Bronchial smooth muscle cell (primary cell): ENCODE measurements around the gene KLHL42. TPM values are rescaled to one million over a fixed set of nuclear protein-coding genes. Genes with fewer than 3 reads are reported as not detected.

Source experiments
- total RNA-seq: library from RNA; depleted of rRNA; stranded (reverse); fragments of >200 nt; gene quantifications from 2 replicates; pipeline ENCODE4 v1.2.1, GENCODE V29; 2014

The KLHL42 gene, protein sequence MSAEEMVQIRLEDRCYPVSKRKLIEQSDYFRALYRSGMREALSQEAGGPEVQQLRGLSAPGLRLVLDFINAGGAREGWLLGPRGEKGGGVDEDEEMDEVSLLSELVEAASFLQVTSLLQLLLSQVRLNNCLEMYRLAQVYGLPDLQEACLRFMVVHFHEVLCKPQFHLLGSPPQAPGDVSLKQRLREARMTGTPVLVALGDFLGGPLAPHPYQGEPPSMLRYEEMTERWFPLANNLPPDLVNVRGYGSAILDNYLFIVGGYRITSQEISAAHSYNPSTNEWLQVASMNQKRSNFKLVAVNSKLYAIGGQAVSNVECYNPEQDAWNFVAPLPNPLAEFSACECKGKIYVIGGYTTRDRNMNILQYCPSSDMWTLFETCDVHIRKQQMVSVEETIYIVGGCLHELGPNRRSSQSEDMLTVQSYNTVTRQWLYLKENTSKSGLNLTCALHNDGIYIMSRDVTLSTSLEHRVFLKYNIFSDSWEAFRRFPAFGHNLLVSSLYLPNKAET
- 15.9 and 22.3 TPM in 2 replicates for total RNA-seq

GRCh38 chr12:27779920-27780611 is at the start of gene KLHL42, which contains the start of gene MANSC4:
Gene KLHL42, plus strand, starts transcription at chr12:27780233. Its CDS starts 98 bp downstream, at chr12:27780331.
Gene MANSC4, minus strand, starts transcription at chr12:27780236. Its CDS starts 8,960 bp downstream, at chr12:27771276.

Other genes with a start within 250 kb of the KLHL42 start
- gene REP15, start 83.8 kb upstream of the KLHL42 start, total RNA-seq: 0.32 and 0.60 TPM in 2 replicates
- 26.0 and 37.4 TPM in 2 replicates for gene MRPS35, start 69.4 kb upstream of the KLHL42 start, total RNA-seq
- 0.09 TPM in 1 of 2 replicates, not detected in the other for gene MANSC4, start within 50 bp of the KLHL42 start, total RNA-seq
- gene PTHLH, start 192.5 kb downstream of the KLHL42 start, total RNA-seq: 0.17 and 0.47 TPM in 2 replicates